SK-N-SH treated with all-trans-retinoic acid at 6 μM for 48 hours (cell line): Measurements from ENCODE around the gene MBTD1.

Experiments
- ATAC-seq: fragments of 200-7000 bp; cut with Tn5 transposase; 3 replicates; pipeline ENCODE4 v1.9.1; 2020; ENCODE audit warnings: mild to moderate bottlenecking, moderate library complexity
- ARNTL ChIP-seq: fragments of 450-650 bp; formaldehyde crosslinking; IDR thresholded peaks from 2 replicates; pipeline ENCODE4 v1.5.0; 2020; ENCODE audit warnings: low read depth, mild to moderate bottlenecking, moderate library complexity, borderline replicate concordance
- BACH2 ChIP-seq: fragments of 250-450 bp; sonication (Bioruptor Pico); IDR thresholded peaks from 2 replicates; pipeline ENCODE4 v1.9.0; 2021; ENCODE audit warnings: mild to moderate bottlenecking, borderline replicate concordance
- CREB5 ChIP-seq: fragments of 250-450 bp; sonication (Bioruptor Pico); IDR thresholded peaks from 2 replicates; pipeline ENCODE4 v1.5.1; 2020; ENCODE audit warnings: low read depth, mild to moderate bottlenecking, moderate library complexity
- CSDC2 ChIP-seq: fragments of 250-450 bp; sonication (Bioruptor Pico); IDR thresholded peaks from 2 replicates; pipeline ENCODE4 v1.5.0; 2020; ENCODE audit warnings: mild to moderate bottlenecking, moderate library complexity
- CSRNP3 ChIP-seq: fragments of 250-450 bp; sonication (Bioruptor Pico); IDR thresholded peaks from 2 replicates; pipeline ENCODE4 v1.5.1; 2021; ENCODE audit warnings: mild to moderate bottlenecking, moderate library complexity
- ESRRG ChIP-seq: fragments of 250-450 bp; sonication (Bioruptor Pico); IDR thresholded peaks from 2 replicates; pipeline ENCODE4 v1.6.1; 2021; ENCODE audit warnings: mild to moderate bottlenecking
- GLIS3 ChIP-seq: fragments of 250-450 bp; sonication (Bioruptor Pico); IDR thresholded peaks from 2 replicates; pipeline ENCODE4 v1.5.0; 2020; ENCODE audit warnings: mild to moderate bottlenecking, moderate library complexity
- ISL1 ChIP-seq: fragments of 250-450 bp; sonication (Bioruptor Pico); IDR thresholded peaks from 2 replicates; pipeline ENCODE4 v2.1.2; 2022; ENCODE audit warnings: mild to moderate bottlenecking, moderate library complexity
- OSR1 ChIP-seq: fragments of 250-450 bp; sonication (Bioruptor Pico); IDR thresholded peaks from 2 replicates; pipeline ENCODE4 v1.8.0; 2022; ENCODE audit warnings: moderate library complexity, mild to moderate bottlenecking, inconsistent platforms
- POU6F1 ChIP-seq: fragments of 250-450 bp; sonication (Bioruptor Pico); IDR thresholded peaks from 2 replicates; pipeline ENCODE4 v1.8.0; 2021; ENCODE audit warnings: low read depth, mild to moderate bottlenecking, moderate library complexity, borderline replicate concordance
- PPARA ChIP-seq: fragments of 250-450 bp; sonication (Bioruptor Pico); IDR thresholded peaks from 2 replicates; pipeline ENCODE4 v1.5.0; 2020; ENCODE audit warnings: mild to moderate bottlenecking, borderline replicate concordance
- RARB ChIP-seq: fragments of 250-450 bp; sonication (Bioruptor Pico); IDR thresholded peaks from 2 replicates; pipeline ENCODE4 v1.8.0; 2021; ENCODE audit warnings: mild to moderate bottlenecking, moderate library complexity
- SNAI2 ChIP-seq: fragments of 250-450 bp; sonication (Bioruptor Pico); IDR thresholded peaks from 2 replicates; pipeline ENCODE4 v1.5.0; 2020; ENCODE audit warnings: mild to moderate bottlenecking, moderate library complexity
- TCF4 ChIP-seq: fragments of 250-450 bp; sonication (Bioruptor Pico); IDR thresholded peaks from 2 replicates; pipeline ENCODE4 v1.8.0; 2021; ENCODE audit warnings: mild to moderate bottlenecking, moderate library complexity, borderline replicate concordance
- TOX ChIP-seq: fragments of 250-450 bp; sonication (Bioruptor Pico); IDR thresholded peaks from 2 replicates; pipeline ENCODE4 v1.8.0; 2021; ENCODE audit warnings: mild to moderate bottlenecking, moderate library complexity, borderline replicate concordance
- TSHZ2 ChIP-seq: fragments of 250-450 bp; sonication (Bioruptor Pico); IDR thresholded peaks from 2 replicates; pipeline ENCODE4 v1.5.0; 2020; ENCODE audit warnings: mild to moderate bottlenecking, moderate library complexity
- ZC3H10 ChIP-seq: fragments of 250-450 bp; sonication (Bioruptor Pico); IDR thresholded peaks from 2 replicates; pipeline ENCODE4 v1.5.1; 2021; ENCODE audit warnings: mild to moderate bottlenecking, moderate library complexity
- ZFP3 ChIP-seq: fragments of 250-450 bp; sonication (Bioruptor Pico); IDR thresholded peaks from 2 replicates; pipeline ENCODE4 v1.5.0; 2020; ENCODE audit warnings: mild to moderate bottlenecking, moderate library complexity
- ZFP30 ChIP-seq: fragments of 450-650 bp; formaldehyde crosslinking; IDR thresholded peaks from 2 replicates; pipeline ENCODE4 v1.5.0; 2022; ENCODE audit warnings: mild to moderate bottlenecking, moderate library complexity
- ZNF565 ChIP-seq: fragments of 450-650 bp; formaldehyde crosslinking; conservative IDR thresholded peaks from 2 replicates; pipeline ENCODE4 v1.5.0; 2020; ENCODE audit warnings: low read depth, mild to moderate bottlenecking, moderate library complexity
- ZNF70 ChIP-seq: fragments of 450-650 bp; formaldehyde crosslinking; IDR thresholded peaks from 2 replicates; pipeline ENCODE4 v1.5.0; 2020; ENCODE audit warnings: mild to moderate bottlenecking, moderate library complexity
- ZNF8 ChIP-seq: fragments of 450-650 bp; formaldehyde crosslinking; IDR thresholded peaks from 2 replicates; pipeline ENCODE4 v1.5.0; 2020; ENCODE audit warnings: mild to moderate bottlenecking, moderate library complexity

MBTD1 gene

GRCh38 chr17:51135956-51136355 lies 123.9 kb downstream of the MBTD1 start:
- no peak for ATAC-seq
- TF ChIP-seq PPARA (CRISPR knock-in tag), result no peak
- TF ChIP-seq ZNF8 (CRISPR knock-in tag), result no peak
- TF ChIP-seq GLIS3 (CRISPR knock-in tag), result no peak
- no peak for TF ChIP-seq OSR1 (CRISPR knock-in tag)
- TF ChIP-seq TCF4 (CRISPR knock-in tag), result no peak
- TF ChIP-seq, all 23 proteins: peak for 0

GRCh38 chr17:51133365-51133764 lies 126.5 kb downstream of the MBTD1 start:
- TF ChIP-seq POU6F1 (CRISPR knock-in tag), result no peak
- no peak for TF ChIP-seq TCF4 (CRISPR knock-in tag)
- no peak for TF ChIP-seq CSDC2 (CRISPR knock-in tag)
- no peak for TF ChIP-seq SNAI2
- TF ChIP-seq OSR1 (CRISPR knock-in tag), result no peak
- TF ChIP-seq ZFP3 (CRISPR knock-in tag), result no peak
- TF ChIP-seq BACH2 (CRISPR knock-in tag), result no peak
- no peak for TF ChIP-seq PPARA (CRISPR knock-in tag)
- no peak for TF ChIP-seq ZNF70
- no peak for TF ChIP-seq ZC3H10 (CRISPR knock-in tag)
- ATAC-seq, result no peak

DNA sequence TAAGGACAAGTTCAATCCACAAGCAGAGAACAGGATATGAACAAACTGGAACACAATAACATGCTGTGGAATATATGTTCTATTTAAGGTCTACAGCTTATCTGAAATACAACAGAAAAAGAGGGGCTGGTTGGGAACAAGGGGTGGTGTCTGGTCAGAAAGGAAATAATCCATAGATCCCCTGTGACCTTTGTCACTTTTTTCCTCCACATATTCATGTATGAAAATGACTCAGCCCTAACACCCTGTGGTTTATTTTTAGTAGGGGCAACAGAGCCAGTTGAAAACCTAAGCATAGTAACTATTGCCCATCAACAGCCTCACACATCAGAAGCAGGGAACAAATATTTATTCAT lies 126.9 kb downstream of the MBTD1 start:
- peak; percentile 54; the same call in 2 of the 3 replicates for ATAC-seq
- TF ChIP-seq GLIS3 (CRISPR knock-in tag) (no peak), ZNF8 (CRISPR knock-in tag) (no peak), ZC3H10 (CRISPR knock-in tag) (no peak), CREB5 (CRISPR knock-in tag) (no peak), ZNF70 (no peak), PPARA (CRISPR knock-in tag) (no peak), CSRNP3 (CRISPR knock-in tag) (no peak), POU6F1 (CRISPR knock-in tag) (no peak), SNAI2 (no peak), ARNTL (no peak), RARB (no peak), OSR1 (CRISPR knock-in tag) (no peak)

GRCh38 chr17:51128076-51128475 lies 131.8 kb downstream of the MBTD1 start:
- no peak for ATAC-seq
- TF ChIP-seq ESRRG (CRISPR knock-in tag), result no peak
- no peak for TF ChIP-seq TSHZ2 (CRISPR knock-in tag)
- no peak for TF ChIP-seq ZNF8 (CRISPR knock-in tag)
- TF ChIP-seq ARNTL, result no peak
- TF ChIP-seq ISL1 (CRISPR knock-in tag), result no peak
- no peak for TF ChIP-seq OSR1 (CRISPR knock-in tag)
- TF ChIP-seq CSRNP3 (CRISPR knock-in tag), result no peak
- TF ChIP-seq GLIS3 (CRISPR knock-in tag), result no peak
- no peak for TF ChIP-seq ZFP30 (CRISPR knock-in tag)
- TF ChIP-seq POU6F1 (CRISPR knock-in tag), result no peak
- TF ChIP-seq CREB5 (CRISPR knock-in tag), result no peak
- no peak for TF ChIP-seq SNAI2
- no peak for TF ChIP-seq TOX
- no peak for TF ChIP-seq RARB
- TF ChIP-seq PPARA (CRISPR knock-in tag), result no peak
- TF ChIP-seq ZNF565, result no peak
